Measurements from ENCODE around the gene RAB3B.

RAB3B gene

GRCh38 chr1:51927029-51927428 lies 63.5 kb downstream of the RAB3B start:
- DNase-seq (ENCODE audit: low spot score), result no peak
- TF ChIP-seq, protein P1, sequence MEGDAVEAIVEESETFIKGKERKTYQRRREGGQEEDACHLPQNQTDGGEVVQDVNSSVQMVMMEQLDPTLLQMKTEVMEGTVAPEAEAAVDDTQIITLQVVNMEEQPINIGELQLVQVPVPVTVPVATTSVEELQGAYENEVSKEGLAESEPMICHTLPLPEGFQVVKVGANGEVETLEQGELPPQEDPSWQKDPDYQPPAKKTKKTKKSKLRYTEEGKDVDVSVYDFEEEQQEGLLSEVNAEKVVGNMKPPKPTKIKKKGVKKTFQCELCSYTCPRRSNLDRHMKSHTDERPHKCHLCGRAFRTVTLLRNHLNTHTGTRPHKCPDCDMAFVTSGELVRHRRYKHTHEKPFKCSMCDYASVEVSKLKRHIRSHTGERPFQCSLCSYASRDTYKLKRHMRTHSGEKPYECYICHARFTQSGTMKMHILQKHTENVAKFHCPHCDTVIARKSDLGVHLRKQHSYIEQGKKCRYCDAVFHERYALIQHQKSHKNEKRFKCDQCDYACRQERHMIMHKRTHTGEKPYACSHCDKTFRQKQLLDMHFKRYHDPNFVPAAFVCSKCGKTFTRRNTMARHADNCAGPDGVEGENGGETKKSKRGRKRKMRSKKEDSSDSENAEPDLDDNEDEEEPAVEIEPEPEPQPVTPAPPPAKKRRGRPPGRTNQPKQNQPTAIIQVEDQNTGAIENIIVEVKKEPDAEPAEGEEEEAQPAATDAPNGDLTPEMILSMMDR (IDR thresholded peaks at IDR 0.05; ENCODE audit: borderline replicate concordance, control extremely low read depth, extremely low read depth, insufficient read depth, missing control alignments), result no peak
- in situ Hi-C loops (cut with MboI; ENCODE audit: low sequenced_read_pairs, unreplicated experiment), result no loop called here

- DNase-seq (ENCODE audit: low spot score), result no peak
- in situ Hi-C loops (cut with MboI; ENCODE audit: low sequenced_read_pairs, unreplicated experiment), result no loop called here
- TF ChIP-seq, protein P1 (IDR thresholded peaks at IDR 0.05; ENCODE audit: borderline replicate concordance, control extremely low read depth, extremely low read depth, insufficient read depth, missing control alignments), result no peak
Observed at GRCh38 chr1:51926171-51926812, 64.2 kb downstream of the RAB3B start.

GRCh38 chr1:51924455-51924854 lies 66.0 kb downstream of the RAB3B start:
- no peak for DNase-seq (ENCODE audit: low spot score)
- TF ChIP-seq, protein P1 (IDR thresholded peaks at IDR 0.05; ENCODE audit: borderline replicate concordance, control extremely low read depth, extremely low read depth, insufficient read depth, missing control alignments), result no peak
- in situ Hi-C loops (cut with MboI; ENCODE audit: low sequenced_read_pairs, unreplicated experiment), result no loop called here

DNA sequence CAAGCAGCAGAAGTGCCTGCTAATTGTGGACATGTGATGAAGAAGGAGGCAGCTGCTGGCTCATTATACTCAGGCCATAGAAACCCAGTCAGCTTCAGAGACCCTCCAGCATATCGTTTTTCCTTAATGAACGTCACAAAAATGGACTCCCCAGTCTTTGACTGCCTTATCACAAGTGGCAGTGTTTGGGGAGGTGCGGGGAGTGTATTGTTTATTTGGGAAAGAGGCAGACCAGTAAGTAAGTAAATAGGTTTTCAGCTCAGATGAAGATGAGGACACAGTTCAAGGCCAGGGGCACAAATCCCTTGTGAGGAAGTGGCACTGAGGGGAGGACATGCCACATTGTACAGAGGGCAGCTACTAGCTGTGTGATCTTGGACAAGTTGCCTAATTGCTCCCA lies 68.5 kb downstream of the RAB3B start:
- TF ChIP-seq, protein P1 (IDR thresholded peaks at IDR 0.05; ENCODE audit: borderline replicate concordance, control extremely low read depth, extremely low read depth, insufficient read depth, missing control alignments), result no peak
- in situ Hi-C loops (cut with MboI; ENCODE audit: low sequenced_read_pairs, unreplicated experiment), result no loop called here
- no peak for DNase-seq (ENCODE audit: low spot score)

DNA sequence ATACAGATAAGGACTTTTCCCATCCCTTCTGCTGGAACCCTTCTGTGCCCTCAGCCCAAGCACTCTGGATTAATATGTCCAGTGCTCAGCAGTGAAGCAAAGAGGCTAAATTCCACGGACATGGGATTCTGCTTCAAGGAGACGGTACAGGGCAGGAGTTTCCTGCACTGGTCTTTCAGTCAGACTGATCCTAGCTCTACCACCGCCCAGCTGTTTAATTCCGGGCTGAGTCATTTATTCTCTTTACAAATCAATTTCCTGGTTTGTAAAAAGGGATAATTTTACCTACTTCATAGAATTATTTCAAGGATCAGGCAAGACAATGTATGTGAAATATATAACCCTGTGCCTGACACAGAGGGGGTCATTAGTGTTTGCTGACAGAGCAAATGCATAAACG lies 70.4 kb downstream of the RAB3B start:
- in situ Hi-C loops (cut with MboI; ENCODE audit: low sequenced_read_pairs, unreplicated experiment), result no loop called here
- TF ChIP-seq, protein P1 (IDR thresholded peaks at IDR 0.05; ENCODE audit: borderline replicate concordance, control extremely low read depth, extremely low read depth, insufficient read depth, missing control alignments), result no peak

DNA sequence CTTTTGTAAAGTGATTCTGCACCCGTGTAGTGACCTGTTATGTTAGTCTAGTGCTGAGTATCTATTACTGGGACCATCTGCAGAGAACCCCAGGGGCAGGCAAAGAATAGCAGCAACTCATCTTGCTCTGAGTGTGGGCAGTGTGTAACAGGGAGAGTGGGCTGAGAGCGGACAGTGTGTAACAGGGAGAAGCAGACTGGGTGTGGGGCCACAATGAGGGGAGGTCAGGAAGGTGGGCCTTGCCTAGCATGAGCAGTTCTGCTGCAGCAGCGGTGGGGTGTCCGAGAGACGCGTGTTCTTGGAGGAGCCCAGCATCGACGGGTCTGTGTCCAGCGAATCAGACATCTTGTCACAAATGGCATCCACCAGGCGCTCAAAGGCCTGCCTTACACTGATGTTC lies 70.8 kb downstream of the RAB3B start:
- TF ChIP-seq, protein P1 (IDR thresholded peaks at IDR 0.05; ENCODE audit: borderline replicate concordance, control extremely low read depth, extremely low read depth, insufficient read depth, missing control alignments), result no peak
- in situ Hi-C loops (cut with MboI; ENCODE audit: low sequenced_read_pairs, unreplicated experiment), result no loop called here
- no peak for DNase-seq (ENCODE audit: low spot score)

More for the DNA sequence above, 70.4 kb downstream of the RAB3B start:
- DNase-seq (ENCODE audit: low spot score), result no peak
